HG03095 (cell line): ENCODE data around the gene PLET1.
A peak's percentile ranks its signal among the peaks of the same experiment; 100 is the strongest.

Source experiments
- ATAC-seq: cut with Tn5 transposase; IDR thresholded peaks from one replicate; pipeline ENCODE4 v1.9.1; 2021; ENCODE audit warnings: moderate library complexity; ENCODE audit not compliant: unreplicated experiment

PLET1 gene

GRCh38 chr11:112260490-112260889 lies at the start of gene PLET1:
Gene PLET1, minus strand, starts transcription at chr11:112260860. Its CDS starts 271 bp downstream, at chr11:112260589.
- ATAC-seq: no peak

GRCh38 chr11:112310419-112310818 lies 49.8 kb upstream of the PLET1 start:
- ATAC-seq: no peak

- ATAC-seq: no peak
Measured at GRCh38 chr11:112308651-112309050, 48.0 kb upstream of the PLET1 start.

DNA sequence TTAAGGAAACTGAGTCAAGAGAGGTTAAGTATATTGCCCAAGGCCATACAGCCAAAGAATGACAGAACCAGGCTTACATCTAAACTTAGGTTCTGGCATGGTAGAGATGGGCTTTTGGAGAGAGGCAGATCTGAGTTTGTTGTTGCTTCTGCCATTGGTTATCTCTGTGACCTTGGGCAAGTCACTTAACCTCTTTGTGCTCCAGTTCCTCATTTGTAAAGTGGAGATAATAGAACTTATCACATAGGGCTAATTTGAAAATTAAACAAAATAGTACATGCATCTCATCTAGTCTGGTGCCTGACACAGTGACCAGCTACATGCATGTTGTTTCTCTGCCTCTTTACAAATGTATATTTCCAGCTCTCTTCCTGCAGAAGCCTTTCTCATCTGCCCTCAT lies 47.0 kb upstream of the PLET1 start:
- no peak for ATAC-seq

GRCh38 chr11:112306230-112306629 lies 45.6 kb upstream of the PLET1 start:
- ATAC-seq: no peak

- ATAC-seq: no peak
Measured at GRCh38 chr11:112304914-112305313, 44.3 kb upstream of the PLET1 start.

DNA sequence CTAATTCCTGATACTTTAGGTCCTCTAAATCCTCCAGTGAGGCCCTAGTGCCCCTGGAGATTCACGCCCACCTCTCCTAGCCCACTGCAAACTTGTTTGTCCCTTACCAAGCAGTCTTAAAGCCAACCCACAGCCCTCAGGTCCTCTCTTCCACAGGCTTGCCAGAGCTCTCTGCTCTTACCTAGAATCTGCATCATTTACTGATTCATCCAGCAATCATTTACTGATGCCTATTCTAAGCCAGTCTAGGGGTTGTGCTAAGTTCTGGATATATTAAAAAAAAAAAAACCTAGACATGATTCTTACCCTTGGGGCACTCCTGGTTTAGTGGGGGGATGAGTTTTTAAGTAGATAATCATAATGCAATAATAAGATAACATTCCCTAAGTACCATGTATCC lies 43.0 kb upstream of the PLET1 start:
- ATAC-seq: no peak

GRCh38 chr11:112302226-112302868 lies 41.7 kb upstream of the PLET1 start:
- no peak for ATAC-seq

DNA sequence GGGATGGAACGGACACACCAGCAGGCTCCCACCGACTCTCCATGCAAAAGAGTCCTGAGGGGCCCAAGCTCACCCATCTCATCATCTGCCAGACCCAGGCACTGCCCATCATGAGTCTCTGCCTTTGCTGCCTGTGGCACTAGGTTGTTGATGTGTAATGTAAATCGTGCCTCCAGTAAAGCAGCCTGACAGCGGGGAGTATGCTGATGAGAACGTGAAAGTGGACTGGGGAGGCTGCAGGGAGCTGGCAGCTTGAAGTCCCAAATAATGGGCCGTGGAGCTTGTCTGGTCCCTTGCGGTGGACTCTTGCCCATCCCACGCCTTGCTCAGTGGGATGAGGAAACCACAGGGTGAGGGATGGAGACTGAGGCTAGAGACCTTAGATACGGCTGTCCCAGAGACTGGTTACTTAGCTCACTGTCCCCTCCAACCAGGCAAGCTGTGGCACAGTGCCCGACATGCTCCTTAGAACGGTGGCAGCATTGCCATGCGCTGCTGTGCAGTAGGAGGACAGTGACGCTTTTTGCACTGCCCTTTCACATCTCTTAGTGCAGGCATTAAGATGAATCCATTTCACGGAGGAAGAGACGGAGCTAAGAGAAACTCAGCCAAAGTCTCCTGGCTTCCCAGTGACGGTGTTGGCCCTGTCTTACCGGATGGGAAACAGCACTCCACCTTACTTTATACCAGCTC lies 39.6 kb upstream of the PLET1 start:
- ATAC-seq: no peak

DNA sequence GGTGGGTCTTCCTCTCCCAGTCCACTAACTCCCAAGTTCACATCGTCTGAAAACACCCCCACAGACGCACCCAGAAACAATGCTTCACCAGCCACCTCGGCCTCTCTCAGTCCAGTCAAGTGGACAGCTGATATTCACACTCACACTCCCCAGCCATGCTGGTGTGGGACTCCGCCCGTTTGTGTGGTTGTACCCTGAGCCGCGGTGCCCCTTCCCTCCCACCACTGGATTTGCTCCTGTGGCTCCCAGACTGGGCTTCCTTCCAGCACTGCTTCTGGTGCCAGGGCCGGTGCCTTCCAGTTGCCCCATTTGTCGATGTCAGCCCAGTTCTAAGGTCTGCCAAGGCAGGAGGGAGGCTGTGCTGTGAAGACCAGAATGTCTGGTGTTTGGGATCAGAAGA lies 37.9 kb upstream of the PLET1 start:
- no peak for ATAC-seq

- ATAC-seq: no peak
Measured at GRCh38 chr11:112297248-112297866, 36.7 kb upstream of the PLET1 start.

GRCh38 chr11:112296044-112296443 lies 35.4 kb upstream of the PLET1 start:
- no peak for ATAC-seq

DNA sequence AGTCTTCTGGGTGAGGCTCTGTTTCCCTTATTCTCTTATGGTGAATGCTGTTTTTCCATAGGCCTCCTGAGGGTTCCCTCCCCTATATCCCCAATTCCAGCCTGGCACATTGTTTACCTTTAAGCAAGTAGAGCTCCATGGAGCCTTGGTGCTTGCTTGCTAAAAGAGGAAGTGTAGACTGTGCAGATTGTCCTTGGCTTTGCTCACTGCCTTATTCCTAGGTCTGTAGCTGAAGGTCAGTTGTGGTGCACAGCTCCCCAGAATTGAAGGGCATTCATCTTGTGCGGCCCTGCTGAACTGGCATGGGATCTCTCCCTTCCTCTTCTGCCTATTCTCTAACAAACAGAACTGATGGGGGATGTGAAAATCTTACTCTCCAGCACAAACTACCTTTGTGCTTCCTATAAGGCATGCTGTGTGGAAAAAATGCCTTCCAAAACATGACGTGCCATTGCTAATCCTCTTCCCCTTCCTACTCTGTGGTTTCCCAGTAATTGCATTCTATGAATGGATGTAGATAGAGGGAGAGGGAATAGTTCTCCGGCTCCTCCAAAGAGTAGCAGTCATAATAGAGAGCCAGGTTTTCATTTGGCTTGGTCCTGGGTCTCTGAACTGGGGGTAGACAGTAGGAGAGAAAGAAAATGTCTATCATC lies 34.2 kb upstream of the PLET1 start:
- no peak for ATAC-seq

DNA sequence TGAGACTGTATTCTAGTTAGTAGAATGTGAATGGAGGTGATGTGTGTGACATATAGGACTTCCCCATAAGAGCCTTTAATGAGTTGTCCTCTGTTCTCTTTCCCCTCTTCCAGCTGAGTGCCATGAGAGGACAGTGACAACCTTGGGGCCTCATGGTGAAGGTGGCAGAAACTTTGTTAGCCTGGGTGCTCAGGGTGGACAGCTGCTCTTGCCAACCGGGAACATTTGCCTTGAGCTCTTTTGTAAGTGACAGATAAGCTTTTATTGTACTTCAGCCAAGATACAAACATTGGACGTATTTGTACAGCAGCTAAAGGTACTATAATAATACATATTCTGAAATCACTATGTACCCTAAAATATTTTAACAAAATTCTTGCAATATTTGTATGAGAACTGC lies 33.0 kb upstream of the PLET1 start:
- no peak for ATAC-seq

GRCh38 chr11:112292785-112293407 lies 32.2 kb upstream of the PLET1 start:
- no peak for ATAC-seq

DNA sequence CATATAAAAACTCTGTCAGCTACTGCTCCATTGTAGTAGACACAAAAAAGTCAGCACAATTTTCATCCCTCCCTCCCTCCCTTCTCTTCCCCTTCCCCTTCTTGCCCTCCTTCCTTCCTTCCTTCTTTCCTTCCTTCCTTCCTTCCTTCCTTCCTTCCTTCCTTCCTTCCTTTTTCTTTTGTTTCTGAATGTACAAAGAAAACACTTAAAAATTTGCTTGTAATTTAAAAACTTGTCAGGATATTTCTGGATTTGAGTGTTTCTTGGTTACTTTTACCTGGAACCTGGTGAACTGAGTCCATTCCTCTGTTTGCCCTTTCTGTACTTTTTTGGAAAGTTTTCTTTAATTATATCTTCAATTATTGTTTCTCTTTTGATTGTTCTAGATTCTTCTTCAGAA lies 31.5 kb upstream of the PLET1 start:
- ATAC-seq: no peak

DNA sequence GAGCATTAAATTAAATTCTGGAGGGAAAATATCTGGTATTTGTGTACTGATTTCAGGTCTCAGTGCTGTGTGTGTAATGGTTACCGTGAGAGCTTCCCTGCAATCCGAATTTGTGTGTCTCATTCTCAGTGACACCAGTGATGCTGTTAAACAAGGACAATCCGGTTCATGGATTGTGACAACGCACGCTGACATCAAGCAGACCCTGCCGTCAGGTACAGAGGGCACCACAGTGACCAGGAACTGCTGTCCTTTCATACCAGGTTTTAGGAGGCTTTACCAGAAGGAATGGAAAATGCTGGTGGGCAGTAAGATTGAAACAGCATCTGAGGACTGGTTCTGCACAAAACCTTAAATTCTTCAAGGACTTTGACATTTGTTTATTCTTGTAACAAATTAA lies 30.5 kb upstream of the PLET1 start:
- ATAC-seq: no peak

- ATAC-seq: no peak
Measured at GRCh38 chr11:112290493-112290850, 29.8 kb upstream of the PLET1 start.

DNA sequence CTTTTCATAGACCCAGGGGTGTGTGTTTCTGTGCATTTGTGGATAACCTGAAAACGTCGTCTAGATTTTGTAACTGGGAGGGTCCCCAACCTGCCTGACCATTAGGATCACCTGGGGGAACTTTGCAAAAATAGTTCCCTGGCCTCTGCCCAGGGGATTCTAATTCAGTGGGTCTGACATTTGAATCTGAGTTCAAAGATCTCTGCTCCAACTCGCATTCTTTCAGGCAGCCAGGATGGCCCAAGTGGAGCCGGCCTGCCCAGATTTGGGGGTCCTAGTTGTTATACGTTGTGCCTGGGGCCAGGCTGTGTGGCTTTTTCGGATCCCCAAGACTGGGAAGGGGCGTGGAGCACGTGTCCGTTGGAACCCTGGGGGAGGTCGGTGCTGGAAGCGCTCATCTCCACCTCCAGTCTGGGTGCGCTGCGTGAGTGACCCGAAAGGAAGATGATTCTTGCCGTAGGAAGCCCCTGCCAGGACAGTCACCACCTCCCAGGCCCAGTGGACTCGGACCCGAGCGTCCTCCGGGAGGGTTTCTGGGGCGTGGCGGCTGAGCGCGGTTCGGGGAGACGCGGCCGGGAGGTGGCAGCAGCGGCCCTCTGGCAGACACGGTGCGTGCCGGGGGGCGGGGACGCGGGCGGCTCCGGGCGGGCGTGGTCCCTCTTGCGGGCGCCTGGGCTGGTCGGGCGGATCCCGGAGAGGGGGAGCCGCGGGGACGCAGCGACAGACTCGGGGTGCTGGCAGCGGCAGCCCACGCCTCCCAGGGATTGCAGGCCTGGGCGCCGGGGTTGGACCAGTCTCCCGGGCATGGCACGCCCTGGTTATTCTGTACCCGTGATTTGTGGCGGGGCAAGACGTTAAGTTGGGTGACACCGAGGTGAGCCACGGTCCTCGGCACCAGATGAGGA lies 29.2 kb upstream of the PLET1 start:
- ATAC-seq: peak; percentile 96

DNA sequence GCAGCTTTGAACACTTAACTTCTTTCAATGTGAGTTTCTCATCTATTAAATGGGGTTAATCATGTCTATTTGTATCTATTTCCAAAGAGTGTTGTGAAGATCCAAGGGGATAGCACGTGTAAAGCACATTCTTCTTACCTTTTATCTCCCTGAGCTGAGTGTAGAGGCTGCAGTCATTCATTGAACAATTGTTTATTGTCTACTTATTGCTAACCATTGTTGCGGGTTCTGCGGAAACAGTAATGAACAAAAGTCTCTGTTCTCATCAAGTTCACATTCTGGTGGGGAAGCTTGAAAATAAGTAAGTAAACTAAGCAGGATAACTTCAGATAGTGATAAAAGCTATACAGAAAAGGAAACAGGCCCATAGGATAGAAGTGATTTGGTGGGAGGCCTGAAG lies 27.4 kb upstream of the PLET1 start:
- no peak for ATAC-seq
